Kidney (tissue), 14 donors: ENCODE measurements around the gene CDK13. TPM values are rescaled to one million over a fixed set of nuclear protein-coding genes. Genes with fewer than 3 reads are reported as not detected.
A peak's percentile ranks its signal among the peaks of the same experiment; 100 is the strongest.

Experiments
- DNase-seq, 5 donors: peaks; one replicate each; pipeline ENCODE4 v3.0.0-alpha.2; 2013 to 2020
- FAIRE-seq: peaks from 2 replicates; lab custom pipeline; 2012; peaks lifted over from hg19 to GRCh38; lab: Jason Lieb, UNC
- H3K27ac ChIP-seq, 2 donors: one replicate each; pipeline ENCODE4 v1.7.0; 2013; ENCODE audit warnings: low read depth in 2 of 2, low read length in 2 of 2, inconsistent platforms in 1 of 2
- H3K27me3 ChIP-seq: one replicate; pipeline ENCODE4 v1.7.1; 2013; ENCODE audit warnings: low read length, inconsistent platforms; ENCODE audit not compliant: control insufficient read depth, insufficient read depth
- H3K36me3 ChIP-seq, 3 donors: one replicate each; pipeline versions ENCODE4 v1.7.0 to v1.7.1; 2013; ENCODE audit warnings: low read length in 3 of 3, control low read depth in 1 of 3, inconsistent platforms in 1 of 3; ENCODE audit not compliant: insufficient read depth in 3 of 3, control insufficient read depth in 2 of 3
- H3K4me1 ChIP-seq, 3 donors: one replicate each; pipeline versions ENCODE4 v1.7.0 to v1.7.1; 2013; ENCODE audit warnings: low read length in 3 of 3, inconsistent platforms in 1 of 3, low read depth in 1 of 3; ENCODE audit not compliant: control insufficient read depth in 2 of 3, insufficient read depth in 2 of 3
- H3K4me3 ChIP-seq, 3 donors: one replicate each; pipeline versions ENCODE4 v1.7.0 to v1.8.1; 2013; ENCODE audit warnings: low read length in 3 of 3, control low read depth in 1 of 3, inconsistent platforms in 1 of 3
- H3K9ac ChIP-seq, 3 donors: one replicate each; pipeline versions ENCODE4 v1.7.0 to v1.7.1; 2013; ENCODE audit warnings: low read length in 3 of 3, control low read depth in 1 of 3, inconsistent platforms in 1 of 3
- H3K9me3 ChIP-seq, 3 donors: one replicate each; pipeline versions ENCODE4 v1.7.0 to v1.7.1; 2013; ENCODE audit warnings: low read length in 3 of 3, control low read depth in 1 of 3, inconsistent platforms in 1 of 3; ENCODE audit not compliant: control insufficient read depth in 2 of 3, insufficient read depth in 1 of 3
- CTCF ChIP-seq: IDR thresholded peaks from 3 replicates; pipeline ENCODE4 v1.5.1; 2012; ENCODE audit warnings: mild to moderate bottlenecking, moderate library complexity, borderline replicate concordance; ENCODE audit not compliant: insufficient read depth; ENCODE audit errors: extremely low read depth
- intact Hi-C: fragments of 100-400 bp; cut with DNase I; formaldehyde crosslinking; loops from one replicate; pipeline ENCODE4 v1.11.1; 2022
- polyA plus RNA-seq: library from polyadenylated mRNA; stranded (reverse); fragments of 350-450 nt; fragmentation: Illumina TruSeq; extraction: RNeasy Lipid Tissue Mini Kit (QIAGEN cat#74804); gene quantifications from one replicate; pipeline ENCODE4 v1.2.3, GENCODE V29; 2014; ENCODE audit warnings: low read depth, low replicate concordance; ENCODE audit not compliant: insufficient read depth
- total RNA-seq: library from RNA; stranded (reverse); fragmentation: NEBNext Ultra II Directional; extraction: Animal tissue kit (Norgen Biotek cat#: 25700); gene quantifications from one replicate; pipeline ENCODE4 v1.2.1, GENCODE V29; 2021
- donor health status: control.
- donor health status: control.
- donor health status: control.
- donor health status: control.
- donor health status: control.
- donor health status: DM: yes; HTN: yes; CAD: no.
- donor health status: Normal renal cell carcinoma (clear cell type).

Gene CDK13
- total and polyA plus RNA-seq, 2 donors from 2014 or later, result 15.5 to 50.9 TPM

- Histone ChIP-seq H3K27me3 (no peaks in the 10 kb centered on the region), H3K4me1 (peaks cover 0 to 11% (median 6%) of the 10 kb centered on the region in 3 donors), H3K36me3 (no peaks in the 10 kb centered on the region), H3K27ac (no peak overlapping the region), H3K9ac (no peak overlapping the region), H3K4me3 (peak overlapping the region in 2 of 3 donors; percentile 19 to 38), H3K9me3 (no peaks in the 10 kb centered on the region)
- TF ChIP-seq CTCF, result no peak
- FAIRE-seq (no peak), DNase-seq (no peak)
- intact Hi-C loops, result no loop called here
Observed at GRCh38 chr7:39954694-39955093, 4.6 kb downstream of the CDK13 start.

- TF ChIP-seq CTCF, result no peak
- Histone ChIP-seq H3K9ac (no peak overlapping the region), H3K27me3 (no peaks in the 10 kb centered on the region), H3K4me3 (no peak overlapping the region), H3K36me3 (no peaks in the 10 kb centered on the region), H3K4me1 (peaks cover 0 to 7% (median 6%) of the 10 kb centered on the region in 3 donors), H3K9me3 (no peaks in the 10 kb centered on the region), H3K27ac (no peak overlapping the region)
- intact Hi-C loops, result no loop called here
- FAIRE-seq, result peak; percentile 29
- DNase-seq, result peak in 1 of 5 donors; percentile 12
Observed at GRCh38 chr7:39958038-39958437, 8.0 kb downstream of the CDK13 start.

GRCh38 chr7:39967406-39968161, 17.5 kb downstream of the CDK13 start:
- DNase-seq, result no peak
- no peak for FAIRE-seq
- no peak overlapping the region for H3K4me3 ChIP-seq
- peaks cover 0 to 2% (median 0%) of the 10 kb centered on the region in 3 donors for H3K4me1 ChIP-seq
- no peaks in the 10 kb centered on the region for H3K27me3 ChIP-seq
- no peak overlapping the region for H3K9ac ChIP-seq
- TF ChIP-seq CTCF, result no peak
- intact Hi-C loops, result no loop called here
- no peak overlapping the region for H3K27ac ChIP-seq
- no peaks in the 10 kb centered on the region for H3K36me3 ChIP-seq
- H3K9me3 ChIP-seq, result no peaks in the 10 kb centered on the region

GRCh38 chr7:39969431-39969830, 19.4 kb downstream of the CDK13 start:
- TF ChIP-seq CTCF, result no peak
- no peak for FAIRE-seq
- intact Hi-C loops, result no loop called here
- H3K4me1 ChIP-seq, result peaks cover 0 to 2% (median 0%) of the 10 kb centered on the region in 3 donors
- H3K9ac ChIP-seq, result no peak overlapping the region
- no peak overlapping the region for H3K4me3 ChIP-seq
- H3K36me3 ChIP-seq, result no peaks in the 10 kb centered on the region
- H3K9me3 ChIP-seq, result no peaks in the 10 kb centered on the region
- no peak overlapping the region for H3K27ac ChIP-seq
- no peak for DNase-seq
- no peaks in the 10 kb centered on the region for H3K27me3 ChIP-seq
